WERI-Rb-1 (cell line): ENCODE results near the gene GRM5.

ENCODE experiments used
- DNase-seq: peaks from one replicate; pipeline ENCODE4 v3.0.0-alpha.2; 2020
- H3K27ac ChIP-seq: fragments of 250-450 bp; sonication (Bioruptor Pico); 2 replicates; pipeline ENCODE4 v1.5.1; 2020; ENCODE audit warnings: mild to moderate bottlenecking, moderate library complexity
- H3K27me3 ChIP-seq: fragments of 250-450 bp; sonication (Bioruptor Pico); 2 replicates; pipeline ENCODE4 v1.5.1; 2021; ENCODE audit warnings: mild to moderate bottlenecking, low read depth, moderate library complexity; ENCODE audit not compliant: insufficient read depth, severe bottlenecking
- H3K36me3 ChIP-seq: fragments of 250-450 bp; sonication (Bioruptor Pico); 2 replicates; pipeline ENCODE4 v1.5.1; 2020; ENCODE audit warnings: mild to moderate bottlenecking, moderate library complexity
- H3K4me3 ChIP-seq: 2 replicates; pipeline ENCODE4 v1.5.1; 2011; ENCODE audit warnings: low read depth, mild to moderate bottlenecking, control low read depth, low read length
- H3K9me3 ChIP-seq: fragments of 250-450 bp; sonication (Bioruptor Pico); 2 replicates; pipeline ENCODE4 v1.5.1; 2021; ENCODE audit warnings: mild to moderate bottlenecking, moderate library complexity; ENCODE audit not compliant: severe bottlenecking
- CTCF ChIP-seq: IDR thresholded peaks from 2 replicates; pipeline ENCODE4 v1.5.1; 2011; ENCODE audit warnings: low read depth, mild to moderate bottlenecking, control low read depth, inconsistent platforms, low read length

GRM5 gene

GRCh38 chr11:88489030-88489429 lies 576.8 kb downstream of the GRM5 start:
- Histone ChIP-seq H3K9me3 (no peaks in the 10 kb centered on the region), H3K36me3 (no peaks in the 10 kb centered on the region), H3K27me3 (no peaks in the 10 kb centered on the region), H3K27ac (no peak overlapping the region), H3K4me3 (no peak overlapping the region)
- no peak for DNase-seq
- no peak for TF ChIP-seq CTCF

DNA sequence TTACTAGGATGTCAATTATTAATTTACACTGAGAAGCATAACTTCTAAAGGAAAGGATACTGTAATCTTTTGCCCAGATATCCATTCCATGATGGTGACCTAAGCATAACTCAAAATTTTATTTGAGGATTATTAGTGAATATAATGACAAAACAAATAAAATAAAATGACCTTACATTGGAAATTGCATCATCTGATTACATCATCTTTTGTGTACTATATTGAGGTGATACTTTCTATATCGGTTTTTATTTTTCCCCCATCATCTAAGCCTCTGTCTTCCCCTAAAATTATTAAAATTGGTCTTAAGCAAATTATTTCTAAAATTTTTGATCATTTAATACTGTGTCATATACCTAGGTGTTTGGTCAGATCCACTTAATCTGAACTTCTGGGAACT lies 578.1 kb downstream of the GRM5 start:
- Histone ChIP-seq H3K36me3 (no peaks in the 10 kb centered on the region), H3K9me3 (no peaks in the 10 kb centered on the region), H3K4me3 (no peak overlapping the region), H3K27ac (no peak overlapping the region), H3K27me3 (no peaks in the 10 kb centered on the region)
- TF ChIP-seq CTCF = no peak
- DNase-seq = no peak

GRCh38 chr11:88484873-88485621 lies 580.7 kb downstream of the GRM5 start:
- no peaks in the 10 kb centered on the region for H3K27me3 ChIP-seq
- no peaks in the 10 kb centered on the region for H3K36me3 ChIP-seq
- H3K4me3 ChIP-seq = no peak overlapping the region
- no peaks in the 10 kb centered on the region for H3K9me3 ChIP-seq
- peak; percentile 69 for TF ChIP-seq CTCF
- H3K27ac ChIP-seq = no peak overlapping the region
- DNase-seq = peak; percentile 42

DNA sequence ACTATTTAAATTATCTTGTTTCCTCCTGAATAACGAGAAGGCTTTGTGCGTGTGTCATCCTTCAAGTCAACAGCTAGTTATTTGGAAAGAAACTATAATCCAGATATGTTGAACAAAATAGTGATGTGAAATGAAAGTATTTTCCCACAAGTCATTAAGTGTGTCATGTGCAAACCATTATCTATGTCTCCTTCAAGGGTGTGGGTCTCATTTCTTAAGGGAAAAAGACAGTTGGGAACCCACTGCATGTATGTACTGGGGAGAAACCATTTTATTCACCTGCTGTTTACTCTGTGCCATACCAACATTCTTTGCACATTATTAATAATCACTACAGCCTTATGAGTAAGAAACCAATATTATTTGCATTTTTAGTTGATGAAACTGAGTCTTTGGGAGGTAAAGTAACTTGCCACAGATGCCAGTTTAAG lies 582.9 kb downstream of the GRM5 start:
- DNase-seq = no peak
- TF ChIP-seq CTCF = no peak

DNA sequence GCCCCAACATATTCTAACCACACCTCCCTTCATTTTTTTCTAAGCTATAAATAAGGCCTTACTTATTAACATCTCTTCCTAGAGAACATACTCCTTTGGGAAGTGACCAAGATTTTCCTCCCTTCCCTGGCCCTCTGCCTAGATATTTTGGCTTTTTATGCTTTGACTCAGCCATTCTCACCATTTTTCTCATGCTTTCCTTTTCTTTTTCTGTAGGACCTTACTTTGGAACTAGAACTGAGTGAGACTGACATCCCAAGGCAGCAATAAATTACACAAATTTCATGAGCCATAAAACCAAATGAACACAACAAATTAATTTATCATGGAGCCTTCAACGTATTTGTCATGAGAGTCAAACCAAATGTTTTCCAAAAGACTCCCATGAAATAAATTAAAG lies 585.6 kb downstream of the GRM5 start:
- TF ChIP-seq CTCF = no peak
- H3K9me3 ChIP-seq = no peaks in the 10 kb centered on the region
- no peak for DNase-seq
- no peaks in the 10 kb centered on the region for H3K27me3 ChIP-seq
- no peaks in the 10 kb centered on the region for H3K36me3 ChIP-seq
- no peak overlapping the region for H3K27ac ChIP-seq
- no peak overlapping the region for H3K4me3 ChIP-seq

More for the DNA sequence above, 582.9 kb downstream of the GRM5 start:
- H3K4me3 ChIP-seq = no peak overlapping the region
- no peaks in the 10 kb centered on the region for H3K27me3 ChIP-seq
- no peaks in the 10 kb centered on the region for H3K36me3 ChIP-seq
- H3K27ac ChIP-seq = no peak overlapping the region
- no peaks in the 10 kb centered on the region for H3K9me3 ChIP-seq
